GM06990 (cell line): Measurements from ENCODE around the gene REC114.

Experiments used
- DNase-seq: peaks from one replicate; pipeline ENCODE4 v3.0.0-alpha.2; 2011; ENCODE audit not compliant: insufficient read length; ENCODE audit errors: extremely low read depth
- H3K27me3 ChIP-seq: replicated peaks from 2 replicates; pipeline ENCODE4 v1.6.0; 2011; ENCODE audit warnings: low read length; ENCODE audit not compliant: control insufficient read depth, insufficient read depth
- H3K36me3 ChIP-seq: 2 replicates; pipeline ENCODE4 v1.5.1; 2011; ENCODE audit warnings: low read length; ENCODE audit not compliant: control insufficient read depth, insufficient read depth
- H3K4me3 ChIP-seq: replicated peaks from 2 replicates; pipeline ENCODE4 v1.5.1; 2011; ENCODE audit warnings: low read depth, mild to moderate bottlenecking, control low read depth, low read length
- TF ChIP-seq, protein P1 (sequence below): IDR thresholded peaks from 2 replicates; pipeline ENCODE4 v1.5.1; 2011; ENCODE audit warnings: low read length, control low read depth, mild to moderate bottlenecking, inconsistent platforms; ENCODE audit not compliant: insufficient read depth, poor library complexity, severe bottlenecking

The REC114 gene

DNA sequence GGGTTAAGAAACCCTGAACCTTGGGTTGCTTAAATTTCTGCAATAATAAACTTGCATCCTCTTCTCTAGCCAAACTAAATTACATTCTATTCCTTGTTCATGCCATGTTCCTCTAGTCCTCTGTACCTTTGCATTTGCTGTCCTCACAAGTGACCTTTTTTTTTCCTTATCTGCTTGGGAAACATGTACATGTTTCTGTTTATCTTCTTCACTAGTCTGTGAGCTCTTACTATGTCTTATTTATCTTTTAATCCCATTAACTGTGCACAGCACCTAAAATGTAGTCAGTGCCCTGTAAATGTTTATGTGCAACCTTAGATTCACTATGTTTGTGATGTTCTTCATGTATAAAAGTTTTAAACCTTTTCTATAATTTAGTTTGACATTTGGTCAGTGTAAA is 61.9 kb downstream of the REC114 start:
- TF ChIP-seq, protein P1, sequence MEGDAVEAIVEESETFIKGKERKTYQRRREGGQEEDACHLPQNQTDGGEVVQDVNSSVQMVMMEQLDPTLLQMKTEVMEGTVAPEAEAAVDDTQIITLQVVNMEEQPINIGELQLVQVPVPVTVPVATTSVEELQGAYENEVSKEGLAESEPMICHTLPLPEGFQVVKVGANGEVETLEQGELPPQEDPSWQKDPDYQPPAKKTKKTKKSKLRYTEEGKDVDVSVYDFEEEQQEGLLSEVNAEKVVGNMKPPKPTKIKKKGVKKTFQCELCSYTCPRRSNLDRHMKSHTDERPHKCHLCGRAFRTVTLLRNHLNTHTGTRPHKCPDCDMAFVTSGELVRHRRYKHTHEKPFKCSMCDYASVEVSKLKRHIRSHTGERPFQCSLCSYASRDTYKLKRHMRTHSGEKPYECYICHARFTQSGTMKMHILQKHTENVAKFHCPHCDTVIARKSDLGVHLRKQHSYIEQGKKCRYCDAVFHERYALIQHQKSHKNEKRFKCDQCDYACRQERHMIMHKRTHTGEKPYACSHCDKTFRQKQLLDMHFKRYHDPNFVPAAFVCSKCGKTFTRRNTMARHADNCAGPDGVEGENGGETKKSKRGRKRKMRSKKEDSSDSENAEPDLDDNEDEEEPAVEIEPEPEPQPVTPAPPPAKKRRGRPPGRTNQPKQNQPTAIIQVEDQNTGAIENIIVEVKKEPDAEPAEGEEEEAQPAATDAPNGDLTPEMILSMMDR: no peak
- H3K4me3 ChIP-seq: no peak overlapping the region
- no peaks in the 10 kb centered on the region for H3K27me3 ChIP-seq
- no peak for DNase-seq
- no peaks in the 10 kb centered on the region for H3K36me3 ChIP-seq

DNA sequence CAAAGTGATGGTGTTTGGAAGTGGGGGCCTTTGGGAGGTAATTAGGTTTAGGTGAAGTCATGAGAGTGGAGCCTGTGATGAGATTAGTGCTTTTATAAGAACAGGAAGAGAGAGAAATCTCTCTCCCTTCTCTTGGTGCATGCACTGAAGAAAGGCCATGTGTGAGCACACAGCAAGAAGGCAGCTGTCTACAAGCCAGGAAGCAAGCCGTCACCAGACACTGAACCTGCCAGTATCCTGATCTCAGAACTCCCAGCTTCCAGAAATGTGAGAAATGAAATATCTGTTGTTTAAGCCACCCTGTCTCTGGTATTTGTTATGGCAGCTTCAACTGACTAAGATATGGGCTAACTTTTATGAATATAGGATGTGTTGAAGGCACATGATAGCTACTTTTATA is 72.6 kb downstream of the REC114 start:
- TF ChIP-seq, protein P1: no peak
- H3K27me3 ChIP-seq: no peaks in the 10 kb centered on the region; the same call in 1 of the 2 replicates
- H3K4me3 ChIP-seq: no peak overlapping the region
- no peak for DNase-seq
- no peaks in the 10 kb centered on the region for H3K36me3 ChIP-seq

DNA sequence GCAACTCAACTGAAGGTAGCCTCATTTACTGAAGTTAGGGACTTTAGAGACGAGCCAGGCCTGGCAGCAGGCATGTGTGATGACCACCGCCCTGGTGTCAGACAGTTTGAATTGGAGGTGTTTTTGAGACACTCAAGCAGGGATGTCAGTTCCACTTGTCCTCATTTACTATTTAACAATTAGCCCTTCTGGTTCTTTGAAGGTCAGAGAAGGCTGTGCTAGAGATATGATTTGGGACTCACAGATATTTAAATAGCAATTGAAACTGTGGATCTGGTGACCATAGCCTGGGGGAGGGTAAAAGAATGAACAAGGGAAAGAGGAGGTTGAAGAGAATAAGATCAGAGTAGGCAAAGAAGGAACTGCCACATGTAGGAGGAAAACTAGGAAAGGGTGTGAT is 74.6 kb downstream of the REC114 start:
- no peaks in the 10 kb centered on the region for H3K36me3 ChIP-seq
- no peak for DNase-seq
- H3K4me3 ChIP-seq: no peak overlapping the region
- H3K27me3 ChIP-seq: no peaks in the 10 kb centered on the region; the same call in 1 of the 2 replicates
- TF ChIP-seq, protein P1: no peak

DNA sequence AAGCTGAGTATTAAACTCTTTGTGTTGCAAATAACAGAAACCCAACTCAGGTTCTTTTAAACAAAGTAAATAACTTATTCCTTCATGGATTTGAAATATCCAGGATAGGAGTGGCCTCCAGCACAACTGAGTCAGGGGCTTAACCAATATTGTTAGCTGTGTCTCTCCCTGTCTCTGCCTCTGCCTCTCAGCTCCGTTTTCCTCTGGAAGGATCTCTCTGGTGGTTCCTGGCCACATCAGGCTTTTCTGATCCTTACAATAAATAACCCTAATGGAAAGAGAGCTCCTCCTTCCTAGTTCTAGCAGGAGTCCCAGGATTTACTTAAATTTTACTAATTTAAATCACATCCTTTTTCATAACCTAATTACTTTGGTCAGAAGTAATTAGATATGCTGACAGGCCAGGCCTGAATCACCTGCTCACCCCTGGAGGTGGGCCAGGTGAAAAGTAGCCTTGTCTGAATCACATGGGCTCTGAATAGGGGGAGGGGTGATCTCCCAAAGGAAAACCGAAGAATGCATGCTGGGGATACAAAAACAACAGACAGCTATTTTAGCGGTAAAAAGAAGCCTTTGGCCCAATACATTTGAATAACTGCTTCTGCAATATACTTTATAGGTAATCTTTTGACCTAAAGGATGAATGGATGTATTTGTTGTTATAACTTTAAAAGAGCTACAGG is 75.4 kb downstream of the REC114 start:
- no peak for DNase-seq
- Histone ChIP-seq H3K27me3 (no peaks in the 10 kb centered on the region; the same call in 1 of the 2 replicates), H3K4me3 (no peak overlapping the region), H3K36me3 (no peaks in the 10 kb centered on the region)
- TF ChIP-seq, protein P1: no peak

DNA sequence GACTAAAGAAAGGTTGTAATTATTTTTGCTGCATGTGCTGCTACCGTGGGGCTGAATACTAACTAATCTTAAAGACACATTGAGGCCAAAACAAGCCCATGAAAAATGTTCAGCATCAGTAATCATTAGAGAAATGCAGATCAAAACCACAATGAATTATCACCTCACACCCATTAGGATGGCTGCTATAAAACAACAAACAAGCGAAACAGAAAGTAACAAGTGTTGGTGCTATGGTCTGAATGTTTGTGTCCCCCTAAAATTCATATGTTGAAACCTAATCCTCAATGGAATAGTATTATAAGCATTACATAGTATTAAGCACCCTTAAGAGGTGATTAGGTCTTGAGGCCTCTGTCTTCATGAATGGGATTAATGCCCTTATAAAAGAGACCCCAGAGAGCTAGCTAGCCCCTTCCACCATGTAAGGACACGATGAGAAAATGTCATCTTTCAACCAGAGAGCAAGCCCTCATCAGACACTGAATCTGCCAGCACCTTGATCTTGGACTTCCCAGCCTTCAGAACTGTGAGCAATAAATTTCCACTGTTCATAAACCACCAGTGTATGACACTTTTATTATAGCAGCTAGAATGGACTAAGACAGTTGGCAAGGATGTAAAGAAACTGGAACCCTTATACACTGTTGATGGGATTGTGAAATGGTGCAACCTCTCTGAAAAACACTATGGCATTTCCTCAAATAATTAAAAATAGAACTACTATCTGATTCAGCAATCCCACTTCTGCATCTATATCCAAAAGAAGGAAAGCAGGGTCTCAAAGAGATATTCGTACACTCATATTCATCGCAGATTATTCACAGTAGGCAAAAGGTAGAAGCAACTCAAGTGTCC is 76.1 kb downstream of the REC114 start:
- no peak for DNase-seq
- no peaks in the 10 kb centered on the region for H3K36me3 ChIP-seq
- no peaks in the 10 kb centered on the region; the same call in 1 of the 2 replicates for H3K27me3 ChIP-seq
- H3K4me3 ChIP-seq: no peak overlapping the region
- TF ChIP-seq, protein P1: no peak
